Measurements from ENCODE around the gene DNASE2B.

GRCh38 chr1:84407958-84408422, 9.7 kb downstream of the DNASE2B start:
- TF ChIP-seq, protein P1, sequence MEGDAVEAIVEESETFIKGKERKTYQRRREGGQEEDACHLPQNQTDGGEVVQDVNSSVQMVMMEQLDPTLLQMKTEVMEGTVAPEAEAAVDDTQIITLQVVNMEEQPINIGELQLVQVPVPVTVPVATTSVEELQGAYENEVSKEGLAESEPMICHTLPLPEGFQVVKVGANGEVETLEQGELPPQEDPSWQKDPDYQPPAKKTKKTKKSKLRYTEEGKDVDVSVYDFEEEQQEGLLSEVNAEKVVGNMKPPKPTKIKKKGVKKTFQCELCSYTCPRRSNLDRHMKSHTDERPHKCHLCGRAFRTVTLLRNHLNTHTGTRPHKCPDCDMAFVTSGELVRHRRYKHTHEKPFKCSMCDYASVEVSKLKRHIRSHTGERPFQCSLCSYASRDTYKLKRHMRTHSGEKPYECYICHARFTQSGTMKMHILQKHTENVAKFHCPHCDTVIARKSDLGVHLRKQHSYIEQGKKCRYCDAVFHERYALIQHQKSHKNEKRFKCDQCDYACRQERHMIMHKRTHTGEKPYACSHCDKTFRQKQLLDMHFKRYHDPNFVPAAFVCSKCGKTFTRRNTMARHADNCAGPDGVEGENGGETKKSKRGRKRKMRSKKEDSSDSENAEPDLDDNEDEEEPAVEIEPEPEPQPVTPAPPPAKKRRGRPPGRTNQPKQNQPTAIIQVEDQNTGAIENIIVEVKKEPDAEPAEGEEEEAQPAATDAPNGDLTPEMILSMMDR (IDR thresholded peaks at IDR 0.05; ENCODE audit: extremely low read depth in 1 of 2, insufficient read depth in 1 of 2, low read depth in 1 of 2, low read length in 2 of 2), result no peak
- TF ChIP-seq FOS (IDR thresholded peaks at IDR 0.05; ENCODE audit: borderline replicate concordance, insufficient read depth, low read length) (no peak), POLR2AphosphoS5 (IDR thresholded peaks at IDR 0.05; ENCODE audit: insufficient read depth, low read depth, low read length) (no peak), POLR2A (IDR thresholded peaks at IDR 0.05; ENCODE audit: low read depth, low read length) (no peak), EZH2 (IDR thresholded peaks at IDR 0.05; ENCODE audit: borderline replicate concordance, low read depth, low read length, severe bottlenecking) (no peak)
